ENCODE results near the gene DCD. TPM values are rescaled to one million over a fixed set of nuclear protein-coding genes. Genes with fewer than 3 reads are reported as not detected.
"Not testable (repeated sequence)": the region's sequence is repeated elsewhere in the genome, so short reads cannot be mapped to it uniquely, and the experiment has no call there.

Gene DCD
- polyA plus RNA-seq, 12 donors: not detected

DNA sequence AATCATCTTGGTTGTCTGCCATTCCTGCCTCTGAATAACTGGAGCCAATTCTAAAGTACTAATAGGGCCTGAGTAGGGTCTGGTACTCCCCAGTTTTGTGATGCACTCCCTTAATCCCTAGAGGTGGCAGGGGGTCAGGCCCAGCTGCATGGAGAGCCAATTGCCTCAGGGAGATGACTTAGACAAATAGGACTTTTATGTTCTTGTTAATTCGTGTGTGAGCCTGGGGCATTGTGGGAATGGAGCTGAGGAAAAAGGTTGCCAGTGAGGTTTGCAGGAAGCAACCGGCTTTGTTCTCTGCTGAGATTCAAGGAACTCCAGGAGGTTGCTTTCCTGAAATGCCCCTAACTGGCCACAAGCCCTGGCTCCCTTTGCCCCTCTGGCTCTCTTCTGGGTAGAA lies 6.8 kb upstream of the DCD start:
- DNase-seq: no peak

DNA sequence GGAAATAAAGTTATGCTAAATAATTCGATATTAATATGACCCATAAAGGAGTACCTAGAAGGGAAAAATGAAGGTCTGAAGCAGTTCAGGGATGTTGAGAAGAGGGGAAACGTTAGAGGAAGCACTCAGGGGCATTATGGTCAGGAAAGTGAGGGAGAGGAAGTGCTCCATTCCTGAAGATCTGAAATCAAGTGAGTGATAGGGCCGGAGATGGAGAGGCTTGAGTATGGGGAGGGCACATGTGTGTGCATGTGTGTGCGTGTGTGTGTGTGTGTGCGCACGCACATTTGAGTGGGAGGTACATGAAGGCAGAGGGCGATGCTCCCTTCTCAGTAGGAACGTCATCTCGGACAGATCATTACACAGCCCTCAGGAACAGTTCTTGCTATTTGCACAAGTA lies 4.9 kb upstream of the DCD start:
- DNase-seq: no peak

DNA sequence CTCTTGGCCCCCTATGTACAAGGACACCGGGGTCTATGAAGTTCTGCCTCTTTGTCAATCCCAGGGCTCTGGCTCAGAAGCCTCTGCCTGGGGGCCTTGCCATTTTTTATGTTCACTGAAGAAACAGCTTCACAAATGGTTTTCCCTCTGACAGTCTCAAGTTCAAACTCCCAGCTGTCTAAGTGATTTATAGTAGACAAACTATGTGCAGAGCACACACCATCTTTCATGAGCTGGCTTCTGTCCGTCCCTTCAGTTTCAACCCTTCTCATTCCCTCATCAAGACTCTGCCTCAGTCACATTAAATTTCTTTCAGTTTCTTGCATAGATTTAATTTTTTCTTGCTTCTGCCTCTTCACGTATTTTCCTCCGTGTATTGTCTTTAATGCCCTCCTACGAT lies 2.7 kb upstream of the DCD start:
- no peak for DNase-seq

DNA sequence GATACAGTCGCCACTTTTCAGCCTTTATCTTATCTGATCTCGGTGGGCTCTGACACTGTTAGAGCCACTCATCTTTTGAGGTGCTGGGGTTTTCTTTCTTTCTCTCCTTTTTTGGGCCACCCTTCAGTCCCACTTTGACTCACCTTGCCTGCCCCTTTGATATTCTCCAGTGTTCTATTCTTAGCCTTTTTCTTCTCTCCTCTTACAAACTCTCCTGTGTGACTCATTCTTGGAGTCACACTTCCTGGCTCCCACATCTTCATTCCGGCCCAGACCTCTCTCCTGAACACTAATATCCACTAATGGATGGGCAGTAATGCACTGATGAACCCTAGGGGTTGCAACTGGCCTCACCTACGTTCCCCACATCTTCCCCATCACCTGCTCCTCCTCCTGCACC lies 2.2 kb upstream of the DCD start:
- DNase-seq: no peak

DNA sequence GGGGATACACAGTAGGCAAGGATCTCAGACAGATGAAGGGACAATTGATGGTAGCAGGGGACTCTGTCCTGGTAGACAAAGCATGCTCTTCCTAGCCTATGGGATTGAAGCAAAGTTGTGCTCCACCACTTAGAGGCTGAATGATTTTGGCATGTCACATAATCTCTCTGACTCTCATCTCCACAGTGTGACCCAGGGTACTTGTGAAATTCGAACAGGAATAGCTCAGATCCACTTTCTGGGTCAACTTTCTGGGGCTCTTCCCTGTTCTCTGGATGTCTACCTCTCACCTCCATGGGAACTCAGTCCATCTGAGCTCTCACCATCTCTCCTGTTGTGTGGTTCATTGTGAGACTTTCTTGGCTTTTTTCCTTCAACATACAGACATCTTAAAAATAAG lies 1.7 kb upstream of the DCD start:
- no peak for DNase-seq

DNA sequence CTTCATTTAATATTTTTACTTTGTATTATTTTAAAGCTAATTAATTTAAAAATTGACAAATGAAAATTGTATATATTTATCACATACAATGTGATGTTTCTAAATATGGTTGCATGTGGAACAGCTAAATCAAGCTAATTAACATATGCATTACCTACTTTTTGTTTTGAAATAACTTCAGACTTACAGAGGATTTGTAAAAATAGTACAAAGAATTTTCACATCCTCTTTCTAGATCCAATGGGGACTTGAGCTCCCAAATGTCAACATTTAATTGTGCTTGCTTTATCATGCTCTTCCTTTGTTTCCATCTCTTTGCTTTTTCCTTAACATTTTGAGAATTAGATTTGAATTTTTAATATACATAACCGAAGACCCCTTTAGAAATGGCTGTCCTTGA lies 6.6 kb downstream of the DCD start:
- no peak for DNase-seq

DNA sequence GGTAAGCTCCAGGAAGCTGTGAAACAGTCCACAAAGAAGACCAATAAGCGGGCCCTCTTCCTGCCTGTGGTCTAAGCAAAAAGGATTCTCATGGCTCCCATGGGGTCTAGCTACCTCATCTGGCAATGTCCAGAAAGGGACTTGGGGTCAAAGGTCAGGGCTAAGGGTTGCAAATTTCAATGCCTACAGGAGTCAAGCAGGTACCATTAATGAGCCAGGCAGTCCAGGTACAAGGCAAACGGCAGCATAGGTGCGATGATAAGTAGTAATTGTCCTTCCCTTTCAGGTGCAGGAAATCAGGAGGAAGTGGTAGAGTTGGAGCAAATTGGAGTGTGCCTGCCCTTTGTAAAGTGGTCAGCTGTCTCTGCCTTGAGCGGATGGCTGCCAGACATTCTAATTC lies 7.1 kb downstream of the DCD start:
- no peak for DNase-seq

DNA sequence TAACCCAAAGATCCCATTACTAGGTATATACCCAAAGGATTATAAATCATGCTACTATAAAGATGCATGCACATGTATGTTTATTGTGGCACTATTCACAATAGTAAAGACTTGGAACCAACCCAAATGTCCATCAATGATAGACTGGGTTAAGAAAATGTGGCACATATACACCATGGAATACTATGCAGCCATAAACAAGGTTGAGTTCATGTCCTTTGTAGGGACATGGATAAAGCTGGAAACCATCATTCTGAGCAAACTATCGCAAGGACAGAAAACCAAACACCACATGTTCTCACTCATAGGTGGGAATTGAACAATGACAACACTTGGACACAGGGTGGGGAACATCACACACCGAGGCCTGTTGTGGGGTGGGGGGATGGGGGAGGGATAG lies 9.1 kb downstream of the DCD start:
- DNase-seq: not testable (repeated sequence)

DNA sequence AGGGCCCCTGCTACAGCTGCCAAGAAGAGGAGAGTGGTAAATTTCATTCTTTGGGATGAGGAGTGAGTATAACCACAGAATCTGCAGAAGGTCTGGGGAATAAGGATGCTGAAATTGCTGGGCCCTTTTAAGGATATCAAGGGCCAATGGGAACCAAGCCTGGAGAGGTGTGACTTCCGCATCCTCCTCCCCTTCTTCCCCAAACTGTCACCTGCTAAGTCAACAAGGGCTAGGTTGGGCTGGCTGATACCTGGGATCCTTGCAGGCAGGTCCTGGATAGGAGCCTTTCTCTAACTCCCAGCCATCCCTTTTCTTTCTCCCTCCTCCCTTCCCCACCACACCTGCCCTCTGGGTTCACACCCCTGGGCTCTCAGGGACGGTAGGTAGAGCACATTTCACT lies 13.4 kb downstream of the DCD start, which contains the start of gene LACRT:
LACRT (minus strand) TSS at position 101 of the 400 bp plus-strand sequence; CDS start at position 47, 54 bp downstream.
- DNase-seq: no peak

DNA sequence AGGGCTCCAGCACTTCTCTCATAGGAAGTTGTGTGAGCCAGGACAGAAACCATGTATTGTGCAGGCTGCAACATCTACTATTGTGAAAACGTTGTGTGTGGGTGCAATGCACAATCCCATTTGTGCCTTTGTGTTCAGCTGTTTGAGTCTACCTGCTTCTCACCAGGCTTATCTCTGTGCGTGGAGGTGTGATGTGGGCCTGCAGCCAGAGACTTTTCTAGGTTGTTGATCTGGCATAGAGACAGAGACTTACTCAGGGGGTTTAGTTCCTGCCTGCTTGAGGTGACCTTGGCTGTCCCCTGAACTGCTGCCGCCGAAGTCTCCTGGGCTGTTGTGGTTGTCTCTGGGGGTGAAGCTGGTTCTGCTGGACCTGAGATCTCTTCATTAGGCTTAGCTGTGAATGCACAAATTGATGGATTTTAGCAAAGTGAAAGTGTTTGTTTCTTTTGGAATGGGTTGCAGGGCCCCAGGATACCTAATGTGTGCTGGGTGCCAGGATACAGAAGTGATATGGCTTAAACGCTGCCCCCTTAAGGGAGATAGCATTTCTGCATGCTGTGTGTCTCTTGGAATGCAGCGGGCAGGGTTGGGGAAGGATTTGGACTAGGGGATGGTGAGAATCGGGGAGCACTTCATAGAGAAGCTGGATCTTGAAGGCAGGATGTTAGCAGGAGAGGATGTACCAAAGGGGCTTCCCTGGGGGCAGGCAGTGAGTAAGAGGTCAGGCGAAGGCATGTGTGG lies 16.0 kb downstream of the DCD start:
- DNase-seq: no peak

DNA sequence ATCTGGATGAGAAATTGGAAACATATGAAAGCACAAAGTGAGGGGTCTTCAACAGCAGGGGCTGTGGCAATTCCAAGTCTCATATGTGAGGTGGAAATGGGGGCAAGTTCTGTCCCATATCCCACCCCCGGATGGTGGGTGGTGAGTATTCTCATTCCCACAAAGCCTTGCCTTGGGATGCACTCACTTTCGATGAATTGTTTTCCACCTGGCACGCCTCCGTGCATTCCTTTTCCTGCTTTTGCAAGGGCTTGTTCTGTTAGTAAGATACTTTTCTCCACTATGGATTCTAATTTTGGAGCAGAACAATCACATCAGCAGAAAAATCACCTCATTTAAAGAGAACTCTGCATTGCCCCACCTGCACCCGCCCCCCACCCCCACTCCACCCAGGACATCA lies 16.6 kb downstream of the DCD start:
- DNase-seq: no peak

DNA sequence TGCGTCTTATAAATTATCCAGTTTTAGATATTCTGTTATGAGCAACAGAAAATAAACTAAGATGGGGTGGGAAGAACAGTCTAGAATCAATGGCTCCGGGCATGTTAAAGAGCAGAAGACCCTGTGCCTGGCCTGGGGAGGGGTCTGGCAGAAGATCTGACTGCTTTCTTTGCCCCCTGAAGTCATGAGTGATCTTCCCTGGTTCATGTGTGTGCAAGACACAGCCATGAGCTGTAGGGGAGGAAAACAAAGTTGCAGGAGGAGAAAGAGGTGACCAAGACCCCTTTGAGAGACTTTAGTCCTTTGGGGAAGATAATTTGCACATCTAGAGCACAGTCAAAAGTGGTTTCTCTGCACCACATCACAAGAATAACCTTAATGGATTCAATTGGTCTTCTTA lies 18.2 kb downstream of the DCD start:
- DNase-seq: no peak

DNA sequence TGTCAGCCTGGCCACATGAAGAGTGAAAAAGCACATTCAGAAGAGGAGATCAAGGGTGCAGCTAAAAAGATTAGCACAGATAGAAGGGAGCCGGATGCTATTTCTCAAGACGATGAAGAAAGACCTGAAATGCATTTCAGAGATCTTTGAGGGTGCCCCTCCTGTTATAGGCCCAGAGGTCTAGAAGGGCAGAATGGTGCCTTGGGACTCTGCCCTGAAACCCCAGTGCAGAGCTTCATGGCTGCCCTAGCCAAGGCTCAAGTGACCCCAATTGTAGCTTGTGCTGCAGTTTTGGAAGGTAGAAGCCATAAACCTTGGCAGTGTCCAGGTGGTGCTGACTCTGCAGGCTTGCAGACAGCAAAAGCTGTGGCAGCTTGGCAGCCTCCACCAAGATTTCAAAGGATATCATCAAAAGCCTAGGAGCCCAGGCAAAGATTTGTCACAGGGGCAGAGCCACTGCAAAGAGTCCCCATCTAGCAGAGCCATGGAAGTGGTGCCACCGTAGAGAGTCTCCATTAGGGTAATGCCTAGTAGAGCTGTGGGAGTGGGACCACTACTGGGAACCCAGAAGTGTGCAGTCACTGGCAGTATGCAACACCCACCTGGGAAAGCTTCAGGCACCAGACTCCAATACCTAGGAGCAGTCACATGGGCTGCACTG lies 19.8 kb downstream of the DCD start:
- no peak for DNase-seq

DNA sequence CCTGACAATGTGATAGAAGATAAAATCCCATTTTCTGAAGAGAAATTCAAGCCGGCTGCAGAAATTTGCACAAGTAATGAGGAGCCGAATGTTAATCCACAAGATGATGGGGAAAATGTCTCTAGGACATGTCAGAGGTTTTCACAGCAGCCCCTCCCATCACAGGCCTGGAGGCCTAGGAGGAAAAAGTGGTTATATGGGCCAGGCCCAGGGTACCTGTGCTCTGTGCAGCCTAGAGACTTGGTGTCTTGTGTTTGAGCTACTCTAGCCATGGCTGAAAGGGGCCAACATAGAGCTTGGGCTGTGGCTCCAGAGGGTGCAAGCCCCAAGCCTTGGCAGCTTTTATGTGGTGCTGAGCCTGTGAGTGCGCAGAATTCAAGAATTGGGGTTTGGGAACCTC lies 20.9 kb downstream of the DCD start:
- DNase-seq: no peak

DNA sequence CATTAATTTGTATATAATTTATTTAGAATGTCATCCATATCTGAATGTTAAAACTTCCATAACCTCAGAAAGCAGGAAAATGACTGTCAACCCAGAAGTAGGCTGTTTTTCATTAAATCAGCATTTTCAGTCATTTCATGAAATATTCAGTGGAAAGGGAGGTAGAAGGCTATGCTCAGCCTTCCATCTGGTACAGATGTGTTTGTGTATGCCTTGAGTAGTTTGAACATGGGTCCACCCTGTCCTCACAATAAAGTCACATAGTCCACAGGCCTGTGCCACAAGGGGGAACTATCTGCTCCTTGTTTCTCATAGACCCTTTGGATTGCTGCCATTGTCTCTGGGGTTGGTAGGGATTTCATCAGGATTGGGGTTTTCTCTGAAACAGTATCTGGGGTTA lies 22.6 kb downstream of the DCD start:
- DNase-seq: no peak

DNA sequence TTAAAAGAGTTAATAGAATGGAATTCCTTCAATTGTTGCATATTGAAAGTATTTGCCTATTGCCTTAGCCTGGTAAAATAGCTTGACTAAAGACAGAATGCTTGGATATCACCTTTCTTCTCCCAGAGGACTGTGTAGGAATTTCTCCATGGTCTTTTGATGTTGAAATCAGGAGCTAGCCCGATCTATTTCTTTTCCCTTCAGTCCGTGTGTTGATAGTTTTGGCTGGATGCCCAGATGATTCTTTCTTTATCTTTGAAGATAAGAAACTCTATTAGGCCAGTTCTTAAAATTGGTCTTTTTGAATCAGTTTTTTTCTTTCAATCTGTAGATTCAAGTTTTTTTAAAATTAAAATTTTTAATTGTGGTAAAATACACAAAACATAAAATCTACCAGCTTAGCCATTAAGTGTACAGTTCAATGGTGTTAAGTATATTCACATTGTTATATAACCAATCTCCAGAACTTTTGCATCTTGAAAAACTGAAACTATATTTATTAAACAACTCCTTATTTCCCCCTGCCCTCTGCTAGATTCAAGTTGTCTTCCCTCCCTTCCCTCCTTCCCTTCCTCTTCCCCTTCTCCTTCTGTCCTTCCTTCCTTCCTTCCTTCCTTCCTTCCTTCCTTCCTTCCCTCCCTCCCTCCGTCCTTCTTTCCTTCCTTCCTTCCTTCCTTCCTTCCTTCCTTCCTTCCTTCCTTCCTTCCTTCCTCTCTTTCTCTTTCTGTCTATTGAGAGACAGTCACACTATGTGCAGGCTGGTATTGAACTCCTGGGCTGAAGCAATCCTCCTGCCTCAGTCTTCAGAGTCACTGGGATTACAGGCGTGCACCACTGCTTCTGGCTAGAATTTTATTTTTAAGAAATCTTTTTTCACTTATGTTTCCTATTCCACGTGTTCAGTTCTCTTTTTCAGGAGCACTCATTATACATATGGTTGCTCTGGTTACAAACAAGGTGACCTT lies 23.6 kb downstream of the DCD start:
- no peak for DNase-seq

DNA sequence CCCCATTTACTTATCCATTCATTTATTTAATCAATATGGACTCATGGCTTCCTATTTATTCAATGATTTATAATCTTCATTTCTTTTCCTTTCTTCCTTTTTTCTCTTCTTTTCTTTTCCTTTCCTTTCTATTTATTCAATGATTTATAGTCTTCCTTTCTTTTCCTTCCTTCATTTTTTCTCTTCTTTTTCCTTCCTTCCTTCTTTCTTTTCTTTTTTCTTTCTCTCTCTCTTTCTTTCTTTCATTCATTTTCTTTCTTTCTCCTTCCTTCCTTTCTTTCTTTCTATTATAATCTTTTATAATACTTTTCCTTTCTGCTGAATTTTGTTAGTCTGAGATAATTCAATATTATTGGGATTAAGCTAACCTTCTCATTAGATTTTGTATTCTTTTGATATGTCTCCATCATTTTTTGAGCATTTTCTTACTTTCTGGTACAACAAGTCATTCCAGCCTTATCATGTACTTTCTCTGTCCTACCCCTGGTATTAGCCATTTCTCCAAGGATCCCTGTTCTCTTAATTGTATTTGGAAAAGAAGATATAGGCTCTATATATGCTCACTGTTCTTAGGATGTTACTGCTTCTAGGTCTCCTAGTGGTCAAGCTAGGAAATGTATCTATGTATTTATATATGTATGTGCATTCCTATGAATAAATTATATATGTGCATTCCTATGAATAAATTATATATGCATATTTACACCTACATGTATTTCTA lies 25.5 kb downstream of the DCD start:
- DNase-seq: no peak

DNA sequence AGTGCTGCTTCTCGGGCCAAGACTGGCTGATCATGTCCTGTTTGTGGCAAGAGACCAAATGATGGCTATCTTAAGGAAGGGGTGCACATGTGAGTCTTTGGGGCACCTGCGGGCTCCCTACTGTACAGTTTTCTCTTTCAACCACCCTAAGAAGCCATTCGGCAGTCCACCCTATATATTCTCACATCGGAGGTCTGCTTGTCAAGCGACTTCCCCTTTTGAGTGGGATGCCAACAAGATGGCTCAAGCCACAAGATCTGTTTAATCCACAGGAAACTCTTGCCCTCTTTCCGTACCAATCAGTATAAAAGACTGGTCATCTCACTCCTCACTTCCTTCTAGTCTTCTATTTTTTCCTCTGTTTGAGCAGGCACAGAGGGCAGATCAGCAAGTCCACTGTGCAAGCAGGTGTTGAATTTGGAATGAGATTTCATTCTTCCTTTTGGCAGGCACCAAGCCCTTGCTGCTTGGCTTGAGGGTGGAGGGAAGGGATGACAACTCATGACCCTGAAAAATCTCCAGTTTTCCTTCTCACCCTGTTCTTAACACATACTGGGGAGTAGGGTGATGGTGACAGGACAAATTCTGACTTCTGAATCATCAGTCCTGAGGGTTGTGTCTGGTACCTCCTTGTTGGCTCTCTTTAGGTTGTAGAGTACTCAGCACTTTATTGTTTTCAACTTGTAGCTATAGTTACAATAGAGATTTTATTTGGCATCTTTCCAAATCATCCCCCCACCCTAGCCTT lies 31.1 kb downstream of the DCD start:
- no peak for DNase-seq

DNA sequence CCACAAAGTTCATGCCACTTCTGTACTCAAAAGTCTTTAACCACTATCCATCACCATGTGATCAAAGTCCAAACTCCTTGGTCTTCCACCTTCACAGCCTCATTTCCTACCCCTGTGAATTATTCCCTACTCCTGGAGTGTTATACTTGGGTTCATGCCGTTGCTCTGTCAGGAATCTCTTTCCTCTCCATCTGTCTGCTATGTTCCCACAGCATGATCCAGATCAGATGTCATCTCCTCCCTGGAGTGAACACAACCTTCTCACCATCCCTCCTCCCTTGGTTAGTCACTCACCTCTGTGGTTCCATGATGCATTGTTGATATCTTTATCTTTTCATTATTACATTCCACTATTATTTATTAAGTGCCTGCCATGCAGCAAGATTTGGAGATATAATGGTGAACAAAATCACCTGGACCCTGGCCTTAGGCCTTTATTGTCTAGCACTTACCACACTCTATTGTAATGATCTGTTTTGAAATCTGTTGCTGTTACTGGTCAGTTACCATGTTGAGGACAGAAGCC lies 35.9 kb downstream of the DCD start:
- no peak for DNase-seq

DNA sequence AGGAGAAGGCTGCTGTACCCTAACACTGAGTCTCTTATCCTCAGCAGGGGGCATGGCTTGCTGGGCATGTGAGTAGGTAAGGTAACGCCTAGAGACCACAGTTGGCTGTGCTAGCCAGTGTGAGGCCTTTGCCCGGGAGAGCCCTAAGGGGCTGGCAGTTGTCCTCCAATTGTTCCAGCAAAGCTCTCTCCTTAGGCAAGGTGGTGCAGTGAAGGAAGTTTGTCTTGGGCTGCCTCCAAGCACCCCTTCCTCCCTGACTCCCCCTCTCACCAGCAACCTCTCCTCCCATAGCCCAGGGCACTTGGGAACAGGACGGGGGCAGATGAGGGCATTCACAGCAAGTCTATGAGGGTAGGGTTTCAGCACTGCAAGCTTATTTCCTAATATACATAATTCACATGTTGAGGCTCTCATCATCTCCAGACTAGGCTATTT lies 36.4 kb downstream of the DCD start:
- DNase-seq: no peak

DNA sequence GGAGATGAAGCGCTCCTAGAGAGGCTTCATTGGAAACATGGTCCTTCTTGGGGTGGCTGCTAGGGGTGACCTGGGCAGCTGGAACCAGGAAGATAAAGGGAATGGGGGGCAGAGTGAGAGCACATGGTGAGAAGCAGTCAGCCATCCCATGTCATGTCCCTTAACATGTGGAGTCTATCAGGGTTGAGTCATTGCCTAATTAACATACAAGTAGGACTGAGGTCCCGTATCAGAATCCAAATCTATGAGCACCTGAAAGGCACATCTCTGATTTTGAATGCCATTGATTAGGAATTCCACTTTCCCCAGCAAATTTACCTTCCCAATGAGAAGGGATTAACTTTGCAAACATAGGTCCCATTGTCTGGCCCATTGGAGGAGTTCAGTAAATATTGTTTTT lies 39.4 kb downstream of the DCD start:
- no peak for DNase-seq

Measured in muscle of arm (tissue), 12 donors.